Activated CD8-positive, alpha-beta memory T cell treated with anti-CD3 and anti-CD28 coated beads, Interleukin-2, amount 50 U/mL, for 24 hours (primary cell): ENCODE measurements around the gene SLC3A2.

ENCODE experiments used
- DNase-seq: peaks from one replicate; pipeline ENCODE4 v3.0.0-alpha.2; 2020; ENCODE audit errors: extremely low read depth

SLC3A2 gene

GRCh38 chr11:62910141-62910882 lies 29.6 kb downstream of the SLC3A2 start:
- DNase-seq: no peak

GRCh38 chr11:62911137-62912130 lies 30.7 kb downstream of the SLC3A2 start:
- no peak for DNase-seq

GRCh38 chr11:62912268-62912667 lies 31.6 kb downstream of the SLC3A2 start:
- DNase-seq: no peak

GRCh38 chr11:62914416-62914815 lies 33.7 kb downstream of the SLC3A2 start:
- DNase-seq: no peak

GRCh38 chr11:62917906-62918502 lies 37.3 kb downstream of the SLC3A2 start:
- no peak for DNase-seq

- DNase-seq: no peak
These were observed 37.8 kb downstream of the SLC3A2 start for GRCh38 chr11:62918531-62918930.

- DNase-seq: no peak
These were observed 38.8 kb downstream of the SLC3A2 start for GRCh38 chr11:62919476-62919875.

- no peak for DNase-seq
These were observed 39.4 kb downstream of the SLC3A2 start for GRCh38 chr11:62919898-62920640.

- no peak for DNase-seq
These were observed 40.5 kb downstream of the SLC3A2 start, which contains the start of gene CHRM1 for GRCh38 chr11:62921201-62921572. CHRM1 (minus strand) TSS chr11:62921363; CDS start chr11:62911100, 10,263 bp downstream.

GRCh38 chr11:62921573-62922188 lies 41.0 kb downstream of the SLC3A2 start:
- no peak for DNase-seq

- no peak for DNase-seq
These were observed 41.5 kb downstream of the SLC3A2 start for GRCh38 chr11:62922189-62922589.

GRCh38 chr11:62922653-62923431 lies 42.1 kb downstream of the SLC3A2 start:
- DNase-seq: no peak

GRCh38 chr11:62923601-62924411 lies 43.1 kb downstream of the SLC3A2 start:
- DNase-seq: no peak

GRCh38 chr11:62925308-62925707 lies 44.6 kb downstream of the SLC3A2 start:
- no peak for DNase-seq

GRCh38 chr11:62925745-62926679 lies 45.3 kb downstream of the SLC3A2 start:
- no peak for DNase-seq

GRCh38 chr11:62926680-62927455 lies 46.2 kb downstream of the SLC3A2 start:
- no peak for DNase-seq

GRCh38 chr11:62928011-62928410 lies 47.3 kb downstream of the SLC3A2 start:
- DNase-seq: no peak

- DNase-seq: no peak
These were observed 49.5 kb downstream of the SLC3A2 start for GRCh38 chr11:62930157-62930556.
